Stimulated activated naive CD8-positive, alpha-beta T cell treated with anti-CD3 and anti-CD28 coated beads, Interleukin-15, Interleukin-2, amounts not matched to agents 100 ng/mL and 50 ng/mL, for 24 hours (primary cell): ENCODE measurements around the gene KRTAP3-2.

Experiments used
- H3K27ac Mint-ChIP-seq: one replicate; pipeline ENCODE4 v1.8.0; 2021; ENCODE audit warnings: mild to moderate bottlenecking, mixed read lengths
- H3K27me3 Mint-ChIP-seq: one replicate; pipeline ENCODE4 v1.8.0; 2021; ENCODE audit warnings: mixed read lengths
- H3K36me3 Mint-ChIP-seq: one replicate; pipeline ENCODE4 v1.8.0; 2021; ENCODE audit warnings: low read depth, mixed read lengths
- H3K4me1 Mint-ChIP-seq: one replicate; pipeline ENCODE4 v1.8.0; 2021; ENCODE audit warnings: low read depth, mixed read lengths
- H3K4me3 Mint-ChIP-seq: one replicate; pipeline ENCODE4 v1.8.0; 2021; ENCODE audit warnings: mild to moderate bottlenecking, mixed read lengths
- H3K9me3 Mint-ChIP-seq: one replicate; pipeline ENCODE4 v1.8.0; 2021; ENCODE audit warnings: mixed read lengths

The KRTAP3-2 gene

DNA sequence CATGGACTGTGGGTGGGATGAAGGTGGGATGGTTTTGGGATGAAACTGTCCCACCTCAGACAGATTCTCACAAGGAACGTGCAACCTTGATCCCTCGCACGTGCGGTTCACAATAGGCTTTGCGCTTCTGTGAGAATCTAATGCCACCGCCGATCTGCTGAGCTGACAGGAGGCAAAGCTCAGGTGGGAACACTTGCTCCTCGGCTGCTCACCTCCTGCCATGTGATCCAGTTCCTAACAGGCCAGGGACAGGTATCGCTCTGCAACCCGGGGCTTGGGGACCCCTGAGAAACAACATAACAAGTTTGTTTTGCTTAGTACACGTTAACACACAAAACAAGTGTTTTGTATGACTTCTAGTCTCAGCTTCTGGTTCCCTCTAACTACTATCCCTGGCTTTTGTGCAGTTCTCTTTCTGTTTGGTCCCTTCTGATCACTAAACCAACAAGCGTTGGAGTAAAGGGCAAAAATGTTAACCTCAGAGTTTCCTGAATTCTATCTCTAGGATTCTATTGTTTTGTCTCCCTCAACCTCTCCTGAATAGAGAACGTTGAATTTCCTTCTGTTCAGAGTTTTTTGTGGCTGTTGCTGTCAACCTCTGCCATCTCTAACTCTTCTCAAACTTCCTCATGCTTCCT, 17.0 kb upstream of the KRTAP3-2 start:
- Mint-ChIP-seq H3K27ac (no peak overlapping the region), H3K4me3 (no peak overlapping the region), H3K27me3 (peaks cover 6% of the 10 kb centered on the region), H3K36me3 (no peaks in the 10 kb centered on the region), H3K9me3 (no peaks in the 10 kb centered on the region), H3K4me1 (no peaks in the 10 kb centered on the region)

GRCh38 chr17:41015454-41015853, 15.7 kb upstream of the KRTAP3-2 start:
- Mint-ChIP-seq H3K9me3 (no peaks in the 10 kb centered on the region), H3K27ac (no peak overlapping the region), H3K4me1 (no peaks in the 10 kb centered on the region), H3K27me3 (peaks cover 6% of the 10 kb centered on the region), H3K36me3 (no peaks in the 10 kb centered on the region), H3K4me3 (no peak overlapping the region)

DNA sequence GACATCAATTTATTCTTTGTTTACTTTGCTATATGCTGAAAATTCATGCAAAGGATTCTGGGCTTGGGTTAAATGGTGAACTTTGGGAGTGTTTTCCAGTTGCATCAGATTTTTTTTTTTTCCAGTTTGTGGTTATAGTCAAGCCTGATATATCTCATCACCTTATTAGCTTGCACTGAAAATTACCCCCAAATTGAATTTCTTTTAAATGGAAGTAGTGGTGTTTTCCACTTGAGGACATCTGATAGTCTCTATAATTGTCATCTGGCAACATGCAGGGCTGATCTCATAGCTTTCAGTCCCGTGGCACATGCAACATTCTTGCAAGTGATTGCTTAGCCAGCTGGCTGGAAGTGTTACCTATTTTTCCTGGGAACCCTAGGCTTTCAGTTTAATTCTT, 13.9 kb upstream of the KRTAP3-2 start:
- Mint-ChIP-seq H3K36me3 (no peaks in the 10 kb centered on the region), H3K27me3 (peaks cover 6% of the 10 kb centered on the region), H3K9me3 (no peaks in the 10 kb centered on the region), H3K4me1 (no peaks in the 10 kb centered on the region), H3K4me3 (no peak overlapping the region), H3K27ac (no peak overlapping the region)

DNA sequence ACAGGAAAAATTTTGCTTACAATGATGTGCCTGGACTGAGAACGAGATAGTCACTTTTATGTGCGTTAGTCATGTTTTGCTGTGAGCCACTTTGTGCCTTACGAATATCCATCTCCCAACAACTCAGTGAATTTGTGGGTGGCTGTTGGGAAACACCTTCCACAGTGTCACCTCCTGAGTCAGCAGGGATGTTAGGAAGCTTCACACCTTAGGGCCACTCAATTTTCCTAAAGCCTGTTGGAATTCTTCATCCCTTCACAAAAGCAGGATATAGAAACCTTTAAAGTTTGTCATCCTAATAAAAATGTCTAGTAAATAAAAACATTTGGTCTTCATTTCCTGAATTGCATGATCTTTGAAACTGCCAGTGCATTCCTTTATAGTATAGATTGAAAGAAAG, 13.5 kb upstream of the KRTAP3-2 start:
- Mint-ChIP-seq H3K27me3 (peaks cover 6% of the 10 kb centered on the region), H3K4me3 (no peak overlapping the region), H3K9me3 (no peaks in the 10 kb centered on the region), H3K4me1 (no peaks in the 10 kb centered on the region), H3K27ac (no peak overlapping the region), H3K36me3 (no peaks in the 10 kb centered on the region)

- no peak overlapping the region for H3K27ac Mint-ChIP-seq
- peaks cover 6% of the 10 kb centered on the region for H3K27me3 Mint-ChIP-seq
Observed at GRCh38 chr17:41012326-41013120, 12.8 kb upstream of the KRTAP3-2 start.

DNA sequence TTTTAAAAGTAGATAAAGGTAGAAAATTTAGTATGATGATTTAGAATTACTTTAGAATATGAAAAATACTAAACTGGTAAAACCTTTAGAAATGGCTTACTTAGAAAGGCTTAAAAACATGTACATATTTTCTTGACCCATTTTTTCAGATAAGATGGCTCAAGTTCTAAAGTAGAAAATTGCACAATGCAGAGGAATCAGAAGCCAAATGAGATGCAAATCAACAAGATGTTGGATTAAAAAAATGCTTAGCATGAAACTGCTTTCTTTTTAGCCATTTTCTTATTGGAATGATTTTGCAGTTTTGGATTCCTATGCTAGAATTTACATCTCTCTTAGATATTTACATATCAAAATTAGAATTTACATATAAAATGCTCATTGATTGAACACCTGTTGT, 10.7 kb upstream of the KRTAP3-2 start:
- Mint-ChIP-seq H3K27ac (no peak overlapping the region), H3K27me3 (peaks cover 1% of the 10 kb centered on the region), H3K36me3 (no peaks in the 10 kb centered on the region), H3K4me1 (no peaks in the 10 kb centered on the region), H3K4me3 (no peak overlapping the region), H3K9me3 (no peaks in the 10 kb centered on the region)

More at GRCh38 chr17:41012326-41013120, 12.8 kb upstream of the KRTAP3-2 start:
- Mint-ChIP-seq H3K4me3 (no peak overlapping the region), H3K9me3 (no peaks in the 10 kb centered on the region), H3K4me1 (no peaks in the 10 kb centered on the region), H3K36me3 (no peaks in the 10 kb centered on the region)

DNA sequence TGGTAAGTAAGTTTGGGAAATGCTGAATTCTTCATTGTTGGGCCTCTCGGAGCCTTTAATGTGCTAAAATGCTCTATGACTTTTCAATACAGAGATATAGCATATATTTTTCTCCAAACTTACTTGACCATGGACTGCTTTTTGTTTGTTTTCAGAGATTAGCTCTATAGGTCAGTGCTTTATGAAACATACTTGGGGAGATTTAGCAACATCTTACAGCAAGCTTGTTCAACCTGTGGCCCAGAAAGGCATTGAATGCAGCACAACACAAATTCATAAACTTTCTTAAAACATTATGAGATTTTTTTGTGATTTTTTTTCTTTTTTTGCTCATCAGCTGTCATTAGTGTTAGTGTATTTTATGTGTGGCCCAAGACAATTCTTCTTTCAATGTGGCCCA, 10.2 kb upstream of the KRTAP3-2 start:
- Mint-ChIP-seq H3K4me1 (no peaks in the 10 kb centered on the region), H3K36me3 (no peaks in the 10 kb centered on the region), H3K27me3 (no peaks in the 10 kb centered on the region), H3K9me3 (no peaks in the 10 kb centered on the region), H3K27ac (no peak overlapping the region), H3K4me3 (no peak overlapping the region)

GRCh38 chr17:41009301-41009760, 9.6 kb upstream of the KRTAP3-2 start:
- no peaks in the 10 kb centered on the region for H3K27me3 Mint-ChIP-seq
- no peak overlapping the region for H3K4me3 Mint-ChIP-seq
- no peak overlapping the region for H3K27ac Mint-ChIP-seq
- H3K4me1 Mint-ChIP-seq, result no peaks in the 10 kb centered on the region
- H3K9me3 Mint-ChIP-seq, result no peaks in the 10 kb centered on the region
- H3K36me3 Mint-ChIP-seq, result no peaks in the 10 kb centered on the region

DNA sequence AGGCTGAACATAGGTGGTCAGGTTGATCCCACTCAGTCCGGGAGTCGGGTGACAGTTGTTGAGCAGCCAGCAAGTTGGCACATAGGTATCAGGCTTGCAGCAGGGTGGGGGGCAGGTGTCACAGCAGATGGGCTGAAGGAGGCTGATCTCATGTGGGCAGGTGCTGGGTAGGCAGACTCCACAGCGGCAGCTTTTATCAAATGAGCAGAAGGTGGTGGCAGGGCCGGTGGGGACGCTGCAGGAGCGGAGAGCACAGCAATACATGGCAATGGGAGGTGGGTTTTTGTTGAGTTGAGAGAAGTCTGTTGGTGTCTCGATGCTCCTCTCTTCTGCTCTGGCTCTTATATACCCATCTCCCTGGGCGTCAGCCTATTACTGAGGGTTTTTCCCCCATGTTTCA, 9.1 kb upstream of the KRTAP3-2 start, which contains the start of gene KRTAP3-1:
Gene KRTAP3-1, minus strand, starts transcription at position 318 of the 400 bp plus-strand sequence. Its CDS starts 54 bp downstream, at position 264.
- no peak within 1 kb of the TSS for H3K4me3 Mint-ChIP-seq
- peaks cover 4% of the 10 kb centered on the region for H3K27me3 Mint-ChIP-seq
- no peak within 1 kb of the TSS for H3K27ac Mint-ChIP-seq
- no peaks in the 10 kb centered on the region for H3K36me3 Mint-ChIP-seq
- H3K9me3 Mint-ChIP-seq, result no peaks in the 10 kb centered on the region
- H3K4me1 Mint-ChIP-seq, result no peaks in the 10 kb centered on the region

GRCh38 chr17:41004397-41004796, 4.7 kb upstream of the KRTAP3-2 start:
- Mint-ChIP-seq H3K36me3 (no peaks in the 10 kb centered on the region), H3K9me3 (no peaks in the 10 kb centered on the region), H3K4me3 (no peak overlapping the region), H3K27me3 (peaks cover 20% of the 10 kb centered on the region), H3K27ac (no peak overlapping the region), H3K4me1 (no peaks in the 10 kb centered on the region)

DNA sequence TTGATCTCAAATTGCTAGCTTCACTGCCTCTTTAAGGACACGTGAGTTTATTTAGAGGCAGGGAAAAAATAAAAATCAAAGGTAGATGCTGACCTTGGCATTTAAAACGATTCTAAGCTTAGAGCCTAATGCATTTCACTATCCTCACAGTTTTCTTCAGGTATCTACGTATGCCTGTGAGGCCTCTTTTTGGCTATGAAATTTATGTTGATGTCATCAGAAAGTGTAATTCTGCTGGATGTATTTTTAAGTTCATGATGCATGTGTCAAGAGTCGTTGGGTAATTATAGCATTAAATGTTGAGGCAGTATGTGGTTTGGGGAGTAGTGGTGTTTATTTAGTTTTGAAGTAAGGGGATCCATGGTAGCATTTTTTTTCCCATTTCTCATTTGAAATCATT, 4.2 kb upstream of the KRTAP3-2 start:
- Mint-ChIP-seq H3K4me3 (no peak overlapping the region), H3K27ac (no peak overlapping the region), H3K27me3 (peaks cover 24% of the 10 kb centered on the region)

GRCh38 chr17:41002814-41003213, 3.1 kb upstream of the KRTAP3-2 start:
- Mint-ChIP-seq H3K27me3 (peaks cover 33% of the 10 kb centered on the region), H3K27ac (no peak overlapping the region), H3K4me1 (no peaks in the 10 kb centered on the region), H3K9me3 (no peaks in the 10 kb centered on the region), H3K4me3 (no peak overlapping the region), H3K36me3 (no peaks in the 10 kb centered on the region)

More for the DNA sequence above, 4.2 kb upstream of the KRTAP3-2 start:
- no peaks in the 10 kb centered on the region for H3K9me3 Mint-ChIP-seq
- no peaks in the 10 kb centered on the region for H3K4me1 Mint-ChIP-seq
- H3K36me3 Mint-ChIP-seq, result no peaks in the 10 kb centered on the region

DNA sequence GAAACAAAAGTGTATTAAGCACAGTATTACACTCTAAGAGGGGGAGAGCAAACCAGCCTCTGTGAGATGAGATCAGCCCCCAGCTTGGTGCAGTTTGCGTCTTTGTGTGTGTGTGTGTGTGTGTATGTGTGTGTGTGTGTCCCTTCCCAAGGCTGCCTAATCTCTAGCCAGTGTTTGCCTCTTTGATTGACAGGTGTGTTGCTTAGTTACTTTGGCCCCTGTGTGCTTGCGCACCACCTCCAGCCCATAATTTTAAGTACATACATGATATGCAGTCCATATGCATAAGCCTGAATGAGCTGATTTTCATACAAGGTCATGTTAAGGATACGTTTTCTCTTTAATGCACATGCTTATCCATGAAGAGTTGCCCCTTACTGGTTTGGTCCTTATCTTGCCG, 2.1 kb upstream of the KRTAP3-2 start:
- H3K27me3 Mint-ChIP-seq, result peaks cover 41% of the 10 kb centered on the region
- H3K9me3 Mint-ChIP-seq, result no peaks in the 10 kb centered on the region
- no peaks in the 10 kb centered on the region for H3K4me1 Mint-ChIP-seq
- H3K27ac Mint-ChIP-seq, result no peak overlapping the region
- no peaks in the 10 kb centered on the region for H3K36me3 Mint-ChIP-seq
- no peak overlapping the region for H3K4me3 Mint-ChIP-seq

DNA sequence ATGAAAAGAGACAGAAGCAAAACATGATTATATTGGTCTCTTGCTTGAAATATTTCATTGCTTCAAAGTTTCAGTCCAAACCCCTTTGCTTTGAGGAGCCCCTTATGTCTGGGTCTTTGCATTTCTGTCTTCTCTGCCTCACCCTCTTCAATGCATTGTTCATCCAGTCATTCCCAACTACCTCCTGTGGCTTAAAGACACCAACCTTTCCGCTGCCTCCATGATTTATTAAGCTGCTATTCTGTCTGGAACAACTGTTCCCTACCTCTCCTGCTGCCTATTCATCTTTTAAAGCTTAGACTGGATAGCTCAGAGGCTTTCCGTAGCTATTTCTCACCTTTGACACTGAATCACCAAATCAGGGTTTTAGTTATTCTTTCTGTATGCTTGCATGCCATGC, 2.3 kb downstream of the KRTAP3-2 start:
- no peak overlapping the region for H3K4me3 Mint-ChIP-seq
- no peaks in the 10 kb centered on the region for H3K36me3 Mint-ChIP-seq
- no peaks in the 10 kb centered on the region for H3K9me3 Mint-ChIP-seq
- H3K27ac Mint-ChIP-seq, result no peak overlapping the region
- peaks cover 54% of the 10 kb centered on the region for H3K27me3 Mint-ChIP-seq
- no peaks in the 10 kb centered on the region for H3K4me1 Mint-ChIP-seq

DNA sequence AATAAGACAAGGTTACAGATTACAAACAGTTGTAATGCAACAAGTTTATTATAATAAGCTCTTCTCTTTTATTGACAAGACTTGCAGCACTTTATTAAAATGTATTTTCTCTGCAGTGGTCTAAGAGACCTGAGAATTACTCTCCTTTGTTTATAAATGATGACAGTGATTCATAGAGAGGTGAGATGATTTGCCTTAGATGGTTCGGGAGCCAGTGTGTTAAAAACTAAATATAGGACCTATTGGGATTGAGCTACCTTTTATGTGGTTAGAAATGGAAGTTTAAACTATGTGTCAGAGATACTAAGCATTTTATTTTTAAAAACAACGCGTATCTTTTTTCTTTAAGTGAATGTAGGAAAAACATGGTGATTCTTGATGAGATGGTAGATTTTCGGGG, 2.9 kb downstream of the KRTAP3-2 start:
- no peaks in the 10 kb centered on the region for H3K36me3 Mint-ChIP-seq
- H3K27ac Mint-ChIP-seq, result no peak overlapping the region
- H3K4me1 Mint-ChIP-seq, result no peaks in the 10 kb centered on the region
- H3K9me3 Mint-ChIP-seq, result no peaks in the 10 kb centered on the region
- no peak overlapping the region for H3K4me3 Mint-ChIP-seq
- peaks cover 56% of the 10 kb centered on the region for H3K27me3 Mint-ChIP-seq
